GM18502 (cell line): ENCODE data around the gene FAM76A.
"Not testable (repeated sequence)": the region's sequence is repeated elsewhere in the genome, so short reads cannot be mapped to it uniquely, and the experiment has no call there.

Source experiments
- ATAC-seq: cut with Tn5 transposase; IDR thresholded peaks from one replicate; pipeline ENCODE4 v1.9.1; 2021; ENCODE audit warnings: mild to moderate bottlenecking; ENCODE audit not compliant: unreplicated experiment, poor library complexity

The FAM76A gene

DNA sequence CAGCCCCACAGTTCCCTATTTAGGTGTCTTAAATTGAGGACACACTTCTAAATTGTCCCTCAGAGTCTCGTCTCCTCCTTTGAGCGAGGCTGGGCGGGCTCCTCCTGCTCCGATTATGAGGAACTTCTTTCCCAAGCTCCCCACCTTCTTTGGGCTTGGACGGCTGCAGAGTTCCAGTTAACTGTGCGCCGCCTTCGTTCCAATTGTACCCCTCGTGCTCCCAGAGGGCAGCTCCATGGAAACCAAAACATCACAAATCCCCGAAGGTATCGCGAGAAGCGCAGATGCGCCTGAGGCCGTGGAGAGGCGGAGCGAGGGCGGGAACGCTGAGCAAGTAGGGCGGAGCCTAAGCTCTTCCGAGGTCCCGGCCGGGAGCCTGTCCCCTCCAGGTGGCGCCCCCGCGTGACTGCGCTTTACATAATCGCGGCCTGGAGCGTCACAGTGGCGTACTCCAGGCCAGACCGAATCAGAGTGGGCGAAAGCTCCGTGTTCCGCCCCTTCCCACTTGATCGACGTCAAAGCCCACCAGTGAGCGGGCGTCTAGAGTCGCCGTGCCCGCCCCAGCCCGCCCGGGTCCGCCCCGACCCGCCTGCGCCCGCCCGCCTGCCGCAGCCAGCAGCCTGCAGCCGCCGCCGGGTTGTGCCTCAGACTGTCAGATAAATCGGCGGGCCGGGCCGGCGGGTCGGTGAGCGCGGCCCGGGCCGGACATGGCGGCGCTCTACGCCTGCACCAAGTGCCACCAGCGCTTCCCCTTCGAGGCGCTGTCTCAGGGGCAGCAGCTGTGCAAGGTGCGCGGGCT is at the start of gene FAM76A:
FAM76A (plus strand) TSS at position 588 of the 799 bp plus-strand sequence; CDS start at position 708, 120 bp downstream.
- peak; percentile 96 for ATAC-seq

DNA sequence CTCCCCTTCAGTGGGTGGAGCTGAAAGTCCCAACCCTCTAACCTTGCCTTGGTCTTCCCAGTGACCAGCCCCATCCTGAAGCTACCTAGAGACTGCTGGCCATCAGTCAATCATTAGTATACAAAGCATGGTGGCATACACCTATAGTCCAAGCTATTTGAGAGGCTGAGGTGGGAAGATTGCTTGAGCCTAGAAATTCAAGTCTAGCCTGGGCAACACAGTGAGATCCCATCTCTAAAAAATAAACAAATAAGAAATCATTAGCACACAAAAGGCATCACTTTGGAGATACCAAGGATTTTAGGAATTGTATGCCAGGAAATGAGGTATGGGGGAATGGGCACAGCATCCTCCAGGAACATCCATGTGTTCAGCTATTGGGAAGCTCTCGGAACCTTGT is 49.4 kb upstream of the FAM76A start:
- ATAC-seq: no peak

GRCh38 chr1:27678747-27679146 is 47.0 kb upstream of the FAM76A start:
- no peak for ATAC-seq

GRCh38 chr1:27680225-27680791 is 45.5 kb upstream of the FAM76A start:
- ATAC-seq: not testable (repeated sequence)

DNA sequence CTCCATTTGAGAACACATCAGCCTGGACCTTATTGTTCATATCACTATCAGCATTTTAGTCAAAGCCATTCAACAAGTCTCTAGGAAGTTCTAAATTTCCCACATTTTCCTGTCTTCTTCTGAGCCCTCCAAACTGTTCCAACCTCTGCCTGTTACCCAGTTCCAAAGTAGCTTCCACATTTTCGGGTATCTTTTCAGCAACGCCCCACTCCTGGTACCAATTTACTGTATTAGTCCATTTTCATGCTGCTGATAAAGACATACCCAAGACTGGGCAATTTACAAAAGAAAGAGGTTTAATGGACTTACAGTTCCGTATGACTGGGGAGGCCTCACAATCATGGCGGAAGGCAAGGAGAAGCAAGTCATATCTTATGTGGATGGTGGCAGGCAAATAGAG is 44.2 kb upstream of the FAM76A start:
- ATAC-seq: not testable (repeated sequence)

DNA sequence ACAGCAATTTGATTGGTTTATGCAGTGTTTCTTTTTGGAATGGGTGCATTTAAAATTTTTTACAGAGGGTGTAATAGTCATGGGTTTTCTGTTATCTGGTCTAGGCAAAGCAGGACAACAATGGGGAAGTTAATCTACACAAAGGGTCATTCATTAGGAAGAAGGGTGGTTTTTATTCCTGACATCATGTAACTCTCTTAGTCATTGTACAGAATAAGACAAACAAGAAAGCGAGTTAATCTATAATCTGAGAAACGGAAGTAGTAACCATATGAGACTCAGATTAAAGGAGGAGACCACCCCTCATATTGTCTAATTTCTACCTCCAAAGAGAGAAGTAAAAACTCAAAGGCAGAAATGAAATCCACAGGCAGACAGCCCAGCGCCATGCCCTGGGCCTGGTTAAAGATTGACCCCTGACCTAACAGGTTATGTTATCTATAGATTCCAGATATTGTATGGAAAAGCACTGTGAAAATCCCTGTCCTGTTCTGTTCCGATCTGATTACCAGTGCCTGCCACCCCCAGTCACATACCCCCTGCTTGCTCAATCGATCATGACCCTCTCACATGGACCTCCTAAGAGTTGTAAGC is 43.3 kb upstream of the FAM76A start:
- ATAC-seq: no peak

- ATAC-seq: no peak
Observed at GRCh38 chr1:27684176-27684575, 41.6 kb upstream of the FAM76A start.

DNA sequence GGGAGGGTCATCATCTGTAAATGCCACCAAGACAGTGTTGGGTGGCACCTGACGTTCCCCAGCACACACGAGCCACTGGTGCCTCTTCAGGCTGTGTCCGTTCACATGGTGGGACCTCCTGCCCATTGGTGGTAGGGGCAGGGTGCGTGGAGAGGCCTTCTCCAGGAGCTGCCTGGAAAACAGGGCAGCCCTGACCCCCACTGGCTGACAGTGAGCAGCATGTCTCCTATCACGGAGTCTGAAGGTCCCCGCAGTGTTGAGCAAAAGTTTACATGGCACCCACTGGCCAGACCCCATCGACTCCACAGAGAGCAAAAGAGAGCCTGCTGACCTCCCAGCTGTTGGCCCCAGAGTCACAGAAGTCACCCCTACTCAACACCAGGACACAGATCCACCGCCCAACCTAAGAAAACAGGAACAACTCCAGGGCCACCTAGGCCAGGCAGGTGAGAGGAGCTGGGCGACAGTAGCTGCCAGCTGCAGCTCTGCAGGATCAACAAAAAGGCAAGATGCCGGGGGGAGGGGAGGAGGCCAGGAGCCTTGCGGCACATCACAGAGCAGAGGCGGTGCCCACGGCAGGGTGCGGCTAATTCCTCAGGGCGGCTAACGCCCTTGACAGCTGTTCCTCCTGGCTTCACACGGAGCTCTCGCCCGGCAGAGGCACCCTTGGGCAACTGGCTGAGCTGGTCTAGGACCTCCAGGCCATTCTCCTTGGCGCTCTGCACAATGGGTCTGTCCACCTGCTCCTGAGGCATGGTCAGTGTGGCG is 39.4 kb upstream of the FAM76A start:
- ATAC-seq: no peak

GRCh38 chr1:27687906-27688305 is 37.9 kb upstream of the FAM76A start:
- no peak for ATAC-seq

DNA sequence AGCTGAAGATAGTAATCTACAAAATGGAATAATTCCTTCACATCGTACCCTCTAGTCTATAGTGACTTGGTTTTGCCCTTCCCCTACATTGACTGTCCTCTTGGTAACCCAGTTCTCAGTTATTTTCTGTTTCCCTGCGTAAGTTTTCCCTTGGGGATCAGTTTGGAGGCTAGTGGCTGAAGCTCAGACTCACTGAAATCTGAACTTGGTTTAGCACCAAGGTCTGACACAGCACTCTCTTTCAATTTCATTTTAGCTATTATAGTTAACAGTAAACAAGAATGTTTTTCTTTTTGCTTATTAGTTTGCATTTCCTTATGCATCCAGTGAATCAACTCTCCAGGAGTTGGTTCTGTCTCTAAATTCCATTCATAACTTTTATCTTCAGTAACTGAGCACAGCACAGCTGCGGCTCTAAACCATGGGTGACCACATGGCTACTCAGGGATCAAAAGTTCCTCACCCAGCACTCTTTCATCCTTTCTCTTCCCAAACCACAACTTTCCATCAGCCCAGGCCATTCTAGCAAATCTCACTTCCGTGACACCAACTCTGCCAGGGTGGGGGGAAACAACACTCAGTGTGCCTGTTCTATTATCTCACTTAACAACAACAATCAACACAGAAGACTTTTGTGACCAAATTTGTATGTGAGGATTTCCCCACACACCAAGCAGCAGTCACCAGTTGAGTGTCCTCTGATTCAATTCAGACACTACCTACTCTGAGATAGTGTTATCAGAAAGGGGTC is 36.2 kb upstream of the FAM76A start:
- no peak for ATAC-seq

GRCh38 chr1:27690183-27690582 is 35.6 kb upstream of the FAM76A start:
- ATAC-seq: no peak

DNA sequence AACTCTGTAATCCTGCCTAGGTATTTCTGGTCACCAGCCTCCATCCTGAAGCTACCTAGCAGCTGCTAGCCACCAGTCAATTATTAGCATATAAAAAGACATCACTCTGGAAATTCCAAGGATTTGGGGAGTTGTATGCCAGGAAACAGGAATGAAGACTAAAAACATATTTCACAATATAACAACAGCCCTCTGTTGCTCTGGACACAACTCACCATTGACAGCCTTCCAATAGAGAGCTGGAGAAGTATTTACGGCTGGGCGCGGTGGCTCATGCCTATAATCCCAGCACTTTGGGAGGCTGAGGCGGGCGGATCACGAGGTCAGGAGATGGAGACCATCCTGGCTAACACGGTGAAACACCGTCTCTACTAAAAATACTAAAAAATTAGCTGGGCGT is 28.9 kb upstream of the FAM76A start:
- ATAC-seq: not testable (repeated sequence)

GRCh38 chr1:27704958-27705357 is 20.8 kb upstream of the FAM76A start:
- ATAC-seq: no peak

DNA sequence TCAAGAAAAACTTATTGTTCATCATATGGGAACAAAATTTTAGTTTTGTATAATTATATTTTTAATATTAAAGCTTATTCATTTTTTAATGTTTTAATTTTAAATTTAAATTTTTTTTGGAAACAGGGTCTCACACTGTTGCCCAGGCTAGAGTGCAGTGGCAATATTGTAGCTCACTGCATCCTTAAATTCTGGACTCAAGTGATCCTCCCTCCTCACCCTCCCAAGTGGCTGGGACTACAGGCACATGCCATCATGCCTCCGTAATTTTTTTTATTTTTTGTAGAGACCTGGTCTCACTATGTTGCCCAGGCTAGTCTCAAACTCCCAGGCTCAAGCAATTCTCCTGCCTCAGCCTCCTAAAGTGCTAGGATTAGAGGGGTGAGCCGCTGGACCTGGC is 20.2 kb upstream of the FAM76A start:
- no peak for ATAC-seq

DNA sequence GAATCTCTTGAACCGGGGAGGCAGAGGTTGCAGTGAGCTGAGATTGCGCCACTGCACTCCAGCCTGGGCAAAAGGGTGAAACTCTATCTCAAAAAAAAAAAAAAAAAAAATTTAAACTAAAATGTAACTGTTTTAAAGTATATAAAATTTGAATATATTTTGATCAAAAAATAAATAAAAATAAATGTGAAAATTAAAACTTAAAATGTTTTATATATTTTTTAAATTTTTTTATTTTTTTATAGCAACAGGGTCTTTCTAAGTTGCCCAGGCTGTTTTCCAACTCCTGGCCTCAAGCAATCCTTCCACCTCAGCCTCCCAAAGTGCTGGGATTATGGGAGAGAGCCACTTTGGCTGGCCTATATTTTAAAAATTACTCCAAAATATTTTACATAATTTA is 15.2 kb upstream of the FAM76A start:
- ATAC-seq: no peak

GRCh38 chr1:27713139-27713725 is 12.5 kb upstream of the FAM76A start:
- no peak for ATAC-seq

DNA sequence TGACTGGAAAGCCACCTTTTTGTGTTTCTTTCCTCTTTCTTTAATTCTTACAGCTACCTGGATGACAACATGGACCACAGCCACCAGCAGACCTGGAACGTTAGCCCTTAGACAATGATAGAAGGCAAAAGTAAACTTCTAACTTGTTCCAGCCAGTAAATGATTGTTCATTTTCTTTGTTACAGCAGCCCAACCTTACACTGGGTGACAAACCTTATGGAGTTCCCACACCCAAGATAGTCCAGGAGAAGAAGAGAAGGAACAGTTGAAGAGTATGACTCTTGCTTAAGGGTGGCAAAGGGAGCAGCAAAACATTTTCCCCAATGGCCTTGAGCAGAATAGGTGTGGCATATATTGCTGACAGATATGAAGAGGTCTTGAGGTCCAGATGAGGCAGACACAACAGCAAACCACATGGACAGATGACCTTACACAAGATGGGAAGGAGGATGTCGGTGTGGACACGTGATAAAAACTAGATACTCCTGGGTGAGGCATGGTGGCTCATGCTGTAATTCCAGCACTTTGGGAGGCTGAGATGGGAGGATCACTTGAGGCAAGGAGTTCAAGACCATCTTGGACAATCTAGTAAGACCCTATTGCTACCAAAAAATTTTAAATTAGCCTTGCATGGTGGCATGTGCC is 11.8 kb upstream of the FAM76A start:
- ATAC-seq: no peak

DNA sequence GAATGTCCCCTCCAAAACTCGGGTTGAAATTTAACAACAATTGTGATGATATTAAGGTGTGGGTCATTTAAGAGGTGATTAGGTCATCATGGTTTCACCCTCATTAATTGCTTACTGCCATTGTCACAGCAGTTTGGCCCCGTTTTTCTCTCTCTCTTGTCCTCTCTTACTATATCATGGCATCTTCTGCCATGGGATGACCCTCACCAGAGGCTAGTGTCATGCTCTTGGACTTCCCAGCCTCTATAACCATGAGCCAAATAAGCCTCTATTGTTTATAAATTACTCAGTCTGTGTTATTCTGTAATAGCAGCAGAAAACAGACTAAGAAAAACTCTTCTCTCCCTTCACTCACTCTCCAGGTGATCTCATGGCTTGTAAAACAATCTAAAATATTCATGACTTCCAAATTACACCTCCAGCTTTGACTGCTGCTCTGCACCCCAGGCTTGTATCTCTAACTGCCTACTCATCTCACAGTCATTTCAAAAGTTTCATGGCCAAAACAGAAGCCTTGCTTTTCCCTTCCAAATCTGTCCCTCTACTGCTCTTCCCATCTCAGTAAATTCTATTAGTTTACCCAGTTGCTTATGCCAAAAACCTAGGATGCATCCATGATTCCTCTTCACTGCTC is 9.4 kb upstream of the FAM76A start:
- ATAC-seq: no peak
